T-helper 1 cell treated with Interleukin-12 subunit alpha and Interleukin-12 subunit beta and Interleukin-4 antibody, amounts not matched to agents 30 ng/mL and 1 ng/mL, for 36 hours (primary cell): Measurements from ENCODE around the gene ABLIM1. TPM values are rescaled to one million over a fixed set of nuclear protein-coding genes. Genes with fewer than 3 reads are reported as not detected.

Experiments
- intact Hi-C: fragments of 100-400 bp; cut with micrococcal nuclease; formaldehyde crosslinking; loops from one replicate; pipeline ENCODE4 v1.15.1; 2024
- total RNA-seq: library from RNA; stranded (reverse); gene quantifications from 2 replicates; pipeline ENCODE4 v1.2.3, GENCODE V29; 2022

The ABLIM1 gene
- total RNA-seq, 1 donor from 2014 or later: 68.3 TPM

GRCh38 chr10:114648368-114648767 lies 9.7 kb downstream of the ABLIM1 start:
- intact Hi-C loops: no loop called here

GRCh38 chr10:114647545-114648138 lies 10.4 kb downstream of the ABLIM1 start:
- intact Hi-C loops: no loop called here

- intact Hi-C loops: no loop called here
Measured at GRCh38 chr10:114646426-114646825, 11.6 kb downstream of the ABLIM1 start.

- intact Hi-C loops: no loop called here
Measured at GRCh38 chr10:114645706-114646105, 12.4 kb downstream of the ABLIM1 start.

- intact Hi-C loops: no loop called here
Measured at GRCh38 chr10:114643158-114643557, 14.9 kb downstream of the ABLIM1 start.

GRCh38 chr10:114642729-114643128 lies 15.3 kb downstream of the ABLIM1 start:
- intact Hi-C loops: no loop called here

- intact Hi-C loops: no loop called here
Measured at GRCh38 chr10:114638821-114639625, 19.1 kb downstream of the ABLIM1 start.

GRCh38 chr10:114635797-114636550 lies 22.1 kb downstream of the ABLIM1 start:
- intact Hi-C loops: no loop called here

GRCh38 chr10:114635101-114635500 lies 23.0 kb downstream of the ABLIM1 start:
- intact Hi-C loops: no loop called here

GRCh38 chr10:114634609-114634979 lies 23.5 kb downstream of the ABLIM1 start:
- intact Hi-C loops: loop anchor here (5.0 kb wide), 1 partner anchor 162 kb away; no protein-coding TSS in a partner anchor

GRCh38 chr10:114632869-114633715 lies 25.0 kb downstream of the ABLIM1 start:
- intact Hi-C loops: loop anchor here (5.0 kb wide), 1 partner anchor 161 kb away; no protein-coding TSS in a partner anchor

- intact Hi-C loops: loop anchor here (1.0 to 5.0 kb wide), 2 partner anchors 17 to 160 kb away; no protein-coding TSS in a partner anchor
Measured at GRCh38 chr10:114631666-114632417, 26.2 kb downstream of the ABLIM1 start.

GRCh38 chr10:114631090-114631665 lies 26.9 kb downstream of the ABLIM1 start:
- intact Hi-C loops: loop anchor here (1.0 to 5.0 kb wide), 2 partner anchors 16 to 159 kb away; no protein-coding TSS in a partner anchor

GRCh38 chr10:114629824-114630730 lies 28.0 kb downstream of the ABLIM1 start:
- intact Hi-C loops: loop anchor here (5.0 kb wide), 1 partner anchor 158 kb away; no protein-coding TSS in a partner anchor

- intact Hi-C loops: no loop called here
Measured at GRCh38 chr10:114629083-114629823, 28.8 kb downstream of the ABLIM1 start.

- intact Hi-C loops: no loop called here
Measured at GRCh38 chr10:114628106-114628505, 30.0 kb downstream of the ABLIM1 start.

- intact Hi-C loops: no loop called here
Measured at GRCh38 chr10:114626841-114627240, 31.2 kb downstream of the ABLIM1 start.
